HepG2 (cell line): Measurements from ENCODE around the gene EDEM3. TPM values are rescaled to one million over a fixed set of nuclear protein-coding genes. Genes with fewer than 3 reads are reported as not detected.

Experiments
- ATAC-seq: fragments of 200-7000 bp; cut with Tn5 transposase; 3 replicates; pipeline ENCODE4 v1.9.1; 2020; ENCODE audit warnings: mild to moderate bottlenecking, moderate library complexity
- BruUV-seq: library from RNA; stranded (reverse); fragments of 400-500 nt; replicated peaks from 2 replicates; lab custom pipeline; 2021; lab: Mats Ljungman, UMichigan
- CTCF ChIA-PET: fragments of 300-600 bp; formaldehyde crosslinking; extraction: SDS; loops from one replicate; lab custom pipeline; 2021; ENCODE audit warnings: low total read pairs, inconsistent platforms, low intra/inter-chr PET ratio; lab: Yijun Ruan, JAX
- POLR2A ChIA-PET: fragments of 350-600 bp; sonication (Branson Sonifier 250); formaldehyde crosslinking; loops from one replicate; lab custom pipeline; 2020; ENCODE audit warnings: antibody characterized with exemption, inconsistent platforms; lab: Yijun Ruan, JAX
- DNase-seq: peaks from one replicate; pipeline ENCODE4 v3.0.0-alpha.2; 2015; ENCODE audit warnings: low spot score
- FAIRE-seq: peaks from 3 replicates; lab custom pipeline; 2011; peaks lifted over from hg19 to GRCh38; lab: Jason Lieb, UNC
- H2AFZ ChIP-seq: one replicate; pipeline ENCODE4 v1.6.1; 2011; ENCODE audit warnings: low read length, inconsistent platforms
- H3K27ac ChIP-seq: fragments of 300-600 bp; 3 replicates; pipeline ENCODE4 v1.8.0; 2011; ENCODE audit warnings: mixed run types, mild to moderate bottlenecking, mixed read lengths, low read length, inconsistent platforms; ENCODE audit not compliant: insufficient read depth; ENCODE audit errors: extremely low read length
- H3K27me3 ChIP-seq, 2 experiments: fragments of 200-600 bp in 1 of 2; 2 replicates in 1 of 2; 3 replicates in 1 of 2; pipeline versions ENCODE4 v1.6.0 to v1.8.0; 2011; ENCODE audit warnings: low read length in 2 of 2, mild to moderate bottlenecking in 2 of 2, moderate library complexity in 2 of 2, inconsistent platforms in 1 of 2; ENCODE audit not compliant: insufficient read depth in 2 of 2, control insufficient read depth in 1 of 2
- H3K36me3 ChIP-seq, 2 experiments: fragments of 200-600 bp in 1 of 2; replicated peaks in 1 of 2; 2 replicates in 1 of 2; 3 replicates in 1 of 2; pipeline versions ENCODE4 v1.5.1 to v1.8.0; 2011; ENCODE audit warnings: low read length in 2 of 2, inconsistent platforms in 1 of 2; ENCODE audit not compliant: insufficient read depth in 2 of 2, control insufficient read depth in 1 of 2
- H3K4me1 ChIP-seq: 2 replicates; pipeline ENCODE4 v1.5.1; 2012; ENCODE audit warnings: low read length, inconsistent platforms; ENCODE audit not compliant: insufficient read depth
- H3K4me2 ChIP-seq: 2 replicates; pipeline ENCODE4 v1.6.0; 2011; ENCODE audit warnings: low read depth, low read length, inconsistent platforms
- H3K4me3 ChIP-seq, 3 experiments: fragments of 200-600 bp in 1 of 3; sonication (generic), shearing (Covaris generic) in 1 of 3; replicated peaks in 1 of 3; 2 replicates each; pipeline ENCODE4 v1.5.1; 2011 to 2016; ENCODE audit warnings: low read length in 3 of 3, inconsistent platforms in 2 of 3, low read depth in 2 of 3, mild to moderate bottlenecking in 2 of 3, control low read depth in 1 of 3, mixed read lengths in 1 of 3; ENCODE audit not compliant: insufficient read depth in 1 of 3
- H3K79me2 ChIP-seq: one replicate; pipeline ENCODE4 v1.6.1; 2011; ENCODE audit warnings: low read length, inconsistent platforms; ENCODE audit not compliant: insufficient read depth
- H3K9ac ChIP-seq: 2 replicates; pipeline ENCODE4 v1.6.0; 2011; ENCODE audit warnings: mild to moderate bottlenecking, low read depth, low read length, inconsistent platforms; ENCODE audit not compliant: insufficient read depth
- H3K9me3 ChIP-seq: 2 replicates; pipeline ENCODE4 v1.5.1; 2012; ENCODE audit warnings: mild to moderate bottlenecking, low read length
- H4K20me1 ChIP-seq: 2 replicates; pipeline ENCODE4 v1.6.0; 2011; ENCODE audit warnings: inconsistent platforms, mild to moderate bottlenecking, low read length, moderate library complexity; ENCODE audit not compliant: insufficient read depth
- GZF1 ChIP-seq: sonication (generic); formaldehyde crosslinking; IDR thresholded peaks from 2 replicates; pipeline ENCODE4 v1.5.1; 2020; ENCODE audit warnings: mild to moderate bottlenecking, missing genetic modification reagents
- KAT8 ChIP-seq: IDR thresholded peaks from 2 replicates; pipeline ENCODE4 v1.6.1; 2016; ENCODE audit warnings: missing genetic modification reagents, missing compliant biosample characterization
- NFYC ChIP-seq: IDR thresholded peaks from 2 replicates; pipeline ENCODE4 v1.6.1; 2016; ENCODE audit warnings: missing genetic modification reagents, missing compliant biosample characterization
- NR1H2 ChIP-seq: sonication (generic); formaldehyde crosslinking; IDR thresholded peaks from 2 replicates; pipeline ENCODE4 v1.8.1; 2022; ENCODE audit warnings: low read depth, missing genetic modification reagents, borderline replicate concordance
- REL ChIP-seq: sonication (generic); formaldehyde crosslinking; conservative IDR thresholded peaks from 2 replicates; pipeline ENCODE4 v1.8.0; 2022; ENCODE audit warnings: mild to moderate bottlenecking, missing genetic modification reagents, moderate library complexity
- SALL1 ChIP-seq: sonication (generic); formaldehyde crosslinking; IDR thresholded peaks from 2 replicates; pipeline ENCODE4 v1.8.0; 2022; ENCODE audit warnings: mild to moderate bottlenecking, missing genetic modification reagents
- ZNF235 ChIP-seq: sonication (generic); formaldehyde crosslinking; IDR thresholded peaks from 2 replicates; pipeline ENCODE4 v1.8.1; 2023; ENCODE audit warnings: mild to moderate bottlenecking, missing genetic modification reagents, borderline replicate concordance
- ZNF354B ChIP-seq: sonication (generic); formaldehyde crosslinking; IDR thresholded peaks from 2 replicates; pipeline ENCODE4 v1.8.0; 2022; ENCODE audit warnings: mild to moderate bottlenecking, missing genetic modification reagents
- ZNF446 ChIP-seq: sonication (generic); formaldehyde crosslinking; IDR thresholded peaks from 2 replicates; pipeline ENCODE4 v1.5.0; 2020; ENCODE audit warnings: mild to moderate bottlenecking, missing genetic modification reagents
- ZNF567 ChIP-seq: sonication (generic); formaldehyde crosslinking; IDR thresholded peaks from 2 replicates; pipeline ENCODE4 v1.8.1; 2023; ENCODE audit warnings: mild to moderate bottlenecking, missing genetic modification reagents, borderline replicate concordance
- ZNF83 ChIP-seq: sonication (generic); formaldehyde crosslinking; IDR thresholded peaks from 2 replicates; pipeline ENCODE4 v1.4.0; 2020; ENCODE audit warnings: missing genetic modification reagents, mild to moderate bottlenecking, borderline replicate concordance
- ZSCAN22 ChIP-seq: sonication (generic); formaldehyde crosslinking; IDR thresholded peaks from 2 replicates; pipeline ENCODE4 v1.4.0; 2020; ENCODE audit warnings: mild to moderate bottlenecking, missing genetic modification reagents
- WGBS: methylation state at CpG from one replicate; pipeline ENCODE4 v1.1.6; 2017; ENCODE audit warnings: low lambda C conversion rate; 5-methylcytosine and 5-hydroxymethylcytosine counted together
- in situ Hi-C: cut with HindIII; loops from 2 replicates; pipeline ENCODE4 v1.10.0; 2017; ENCODE audit warnings: low pct_unique_long_range_greater_than_20kb; ENCODE audit not compliant: extremely low pct_ligation_motif_present
- intact Hi-C: fragments of 100-400 bp; cut with micrococcal nuclease; formaldehyde crosslinking; loops from one replicate; pipeline ENCODE4 v1.10.0; 2022; ENCODE audit not compliant: unreplicated experiment
- polyA plus RNA-seq, 8 experiments: library from polyadenylated mRNA; depleted of rRNA in 3 of 8; stranded (reverse) in 7 of 8; unstranded in 1 of 8; fragments of >200 nt; fragmentation: Illumina TruSeq in 4 of 8; extraction: Trizol in 4 of 8; gene quantifications; 2 replicates each; pipeline versions ENCODE4 v1.2.1 to v1.2.3, GENCODE V29; 2011 to 2016; ENCODE audit warnings: low read depth in 4 of 8, missing spikeins in 1 of 8, mixed read lengths in 1 of 8; ENCODE audit not compliant: insufficient read depth in 1 of 8
- total RNA-seq, 5 experiments: library from RNA; depleted of rRNA; stranded (reverse); fragments of >200 nt; fragmentation: Illumina TruSeq; extraction: Trizol; gene quantifications; 2 replicates each; pipeline ENCODE4 v1.2.3, GENCODE V29; 2016; ENCODE audit warnings: low read depth in 1 of 5
- TF ChIP-seq, protein P1 (sequence below): sonication (generic); formaldehyde crosslinking; IDR thresholded peaks from 2 replicates; pipeline ENCODE4 v1.8.0; 2022; ENCODE audit warnings: mild to moderate bottlenecking, missing genetic modification reagents, moderate library complexity
- TF ChIP-seq, protein P2 (sequence below): sonication (generic); formaldehyde crosslinking; IDR thresholded peaks from 2 replicates; pipeline ENCODE4 v1.4.0; 2020; ENCODE audit warnings: missing genetic modification reagents, borderline replicate concordance
- TF ChIP-seq, protein P3 (sequence below): sonication (generic); formaldehyde crosslinking; IDR thresholded peaks from 2 replicates; pipeline ENCODE4 v1.4.0; 2020; ENCODE audit warnings: missing genetic modification reagents
- TF ChIP-seq, protein P4 (sequence below): sonication (generic); formaldehyde crosslinking; conservative IDR thresholded peaks from 2 replicates; pipeline ENCODE4 v1.4.0; 2020; ENCODE audit warnings: missing genetic modification reagents

Gene EDEM3
- total and polyA plus RNA-seq, 2 of the 13 experiments (the other 11 are each of a cell fraction or from before 2014, with no cell fraction given), result 13.1 to 18.2 TPM

DNA sequence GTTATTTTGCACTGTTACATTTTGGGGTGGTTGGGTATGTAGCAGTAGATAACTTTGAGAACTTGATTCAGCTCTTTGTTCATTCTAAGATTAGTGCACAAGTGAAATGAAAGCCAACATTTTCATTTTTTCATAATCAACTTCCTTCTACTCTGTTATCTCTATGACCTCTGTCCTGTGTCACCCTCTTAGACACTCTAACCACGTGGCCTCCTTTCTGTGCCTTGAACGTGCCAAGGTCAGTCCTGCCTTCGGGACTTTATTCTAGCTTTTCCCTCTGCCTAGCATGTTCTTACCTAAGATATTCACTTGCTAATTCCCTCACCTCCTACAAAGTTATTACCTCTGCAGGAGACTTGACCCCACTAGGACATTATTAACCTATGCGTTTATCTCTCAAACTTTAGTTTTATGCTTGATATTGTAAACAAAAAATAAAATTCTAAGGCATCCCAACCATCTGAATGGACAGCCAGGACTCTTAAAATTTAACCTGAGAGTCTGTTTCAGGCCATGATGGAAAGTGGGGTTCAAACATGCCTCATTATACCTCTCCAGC, 19.2 kb upstream of the EDEM3 start:
- POLR2A ChIA-PET, result no interaction called here
- H3K9ac ChIP-seq, result no peak overlapping the region
- WGBS, result 24% methylated on average over 4 of the region's 4 CpGs

More for the DNA sequence above, 19.2 kb upstream of the EDEM3 start:
- H3K9me3 ChIP-seq, result no peaks in the 10 kb centered on the region
- H3K79me2 ChIP-seq, result no peaks in the 10 kb centered on the region
- CTCF ChIA-PET, result no interaction called here
- TF ChIP-seq ZNF567 (CRISPR knock-in tag), result no peak
- TF ChIP-seq ZNF83 (CRISPR knock-in tag), result no peak
- no peak for TF ChIP-seq SALL1
- no peak for TF ChIP-seq NFYC (CRISPR knock-in tag)
- TF ChIP-seq, protein P1, sequence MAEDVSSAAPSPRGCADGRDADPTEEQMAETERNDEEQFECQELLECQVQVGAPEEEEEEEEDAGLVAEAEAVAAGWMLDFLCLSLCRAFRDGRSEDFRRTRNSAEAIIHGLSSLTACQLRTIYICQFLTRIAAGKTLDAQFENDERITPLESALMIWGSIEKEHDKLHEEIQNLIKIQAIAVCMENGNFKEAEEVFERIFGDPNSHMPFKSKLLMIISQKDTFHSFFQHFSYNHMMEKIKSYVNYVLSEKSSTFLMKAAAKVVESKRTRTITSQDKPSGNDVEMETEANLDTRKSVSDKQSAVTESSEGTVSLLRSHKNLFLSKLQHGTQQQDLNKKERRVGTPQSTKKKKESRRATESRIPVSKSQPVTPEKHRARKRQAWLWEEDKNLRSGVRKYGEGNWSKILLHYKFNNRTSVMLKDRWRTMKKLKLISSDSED, result no peak
- TF ChIP-seq GZF1 (CRISPR knock-in tag), result no peak
- TF ChIP-seq NR1H2 (CRISPR knock-in tag), result no peak
- no peak for TF ChIP-seq ZNF235 (CRISPR knock-in tag)
- no peak for TF ChIP-seq ZSCAN22
- TF ChIP-seq, protein P2, sequence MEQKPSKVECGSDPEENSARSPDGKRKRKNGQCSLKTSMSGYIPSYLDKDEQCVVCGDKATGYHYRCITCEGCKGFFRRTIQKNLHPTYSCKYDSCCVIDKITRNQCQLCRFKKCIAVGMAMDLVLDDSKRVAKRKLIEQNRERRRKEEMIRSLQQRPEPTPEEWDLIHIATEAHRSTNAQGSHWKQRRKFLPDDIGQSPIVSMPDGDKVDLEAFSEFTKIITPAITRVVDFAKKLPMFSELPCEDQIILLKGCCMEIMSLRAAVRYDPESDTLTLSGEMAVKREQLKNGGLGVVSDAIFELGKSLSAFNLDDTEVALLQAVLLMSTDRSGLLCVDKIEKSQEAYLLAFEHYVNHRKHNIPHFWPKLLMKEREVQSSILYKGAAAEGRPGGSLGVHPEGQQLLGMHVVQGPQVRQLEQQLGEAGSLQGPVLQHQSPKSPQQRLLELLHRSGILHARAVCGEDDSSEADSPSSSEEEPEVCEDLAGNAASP, result no peak
- no peak for TF ChIP-seq ZNF354B (CRISPR knock-in tag)
- no peak for TF ChIP-seq ZNF446 (CRISPR knock-in tag)
- TF ChIP-seq, protein P3, sequence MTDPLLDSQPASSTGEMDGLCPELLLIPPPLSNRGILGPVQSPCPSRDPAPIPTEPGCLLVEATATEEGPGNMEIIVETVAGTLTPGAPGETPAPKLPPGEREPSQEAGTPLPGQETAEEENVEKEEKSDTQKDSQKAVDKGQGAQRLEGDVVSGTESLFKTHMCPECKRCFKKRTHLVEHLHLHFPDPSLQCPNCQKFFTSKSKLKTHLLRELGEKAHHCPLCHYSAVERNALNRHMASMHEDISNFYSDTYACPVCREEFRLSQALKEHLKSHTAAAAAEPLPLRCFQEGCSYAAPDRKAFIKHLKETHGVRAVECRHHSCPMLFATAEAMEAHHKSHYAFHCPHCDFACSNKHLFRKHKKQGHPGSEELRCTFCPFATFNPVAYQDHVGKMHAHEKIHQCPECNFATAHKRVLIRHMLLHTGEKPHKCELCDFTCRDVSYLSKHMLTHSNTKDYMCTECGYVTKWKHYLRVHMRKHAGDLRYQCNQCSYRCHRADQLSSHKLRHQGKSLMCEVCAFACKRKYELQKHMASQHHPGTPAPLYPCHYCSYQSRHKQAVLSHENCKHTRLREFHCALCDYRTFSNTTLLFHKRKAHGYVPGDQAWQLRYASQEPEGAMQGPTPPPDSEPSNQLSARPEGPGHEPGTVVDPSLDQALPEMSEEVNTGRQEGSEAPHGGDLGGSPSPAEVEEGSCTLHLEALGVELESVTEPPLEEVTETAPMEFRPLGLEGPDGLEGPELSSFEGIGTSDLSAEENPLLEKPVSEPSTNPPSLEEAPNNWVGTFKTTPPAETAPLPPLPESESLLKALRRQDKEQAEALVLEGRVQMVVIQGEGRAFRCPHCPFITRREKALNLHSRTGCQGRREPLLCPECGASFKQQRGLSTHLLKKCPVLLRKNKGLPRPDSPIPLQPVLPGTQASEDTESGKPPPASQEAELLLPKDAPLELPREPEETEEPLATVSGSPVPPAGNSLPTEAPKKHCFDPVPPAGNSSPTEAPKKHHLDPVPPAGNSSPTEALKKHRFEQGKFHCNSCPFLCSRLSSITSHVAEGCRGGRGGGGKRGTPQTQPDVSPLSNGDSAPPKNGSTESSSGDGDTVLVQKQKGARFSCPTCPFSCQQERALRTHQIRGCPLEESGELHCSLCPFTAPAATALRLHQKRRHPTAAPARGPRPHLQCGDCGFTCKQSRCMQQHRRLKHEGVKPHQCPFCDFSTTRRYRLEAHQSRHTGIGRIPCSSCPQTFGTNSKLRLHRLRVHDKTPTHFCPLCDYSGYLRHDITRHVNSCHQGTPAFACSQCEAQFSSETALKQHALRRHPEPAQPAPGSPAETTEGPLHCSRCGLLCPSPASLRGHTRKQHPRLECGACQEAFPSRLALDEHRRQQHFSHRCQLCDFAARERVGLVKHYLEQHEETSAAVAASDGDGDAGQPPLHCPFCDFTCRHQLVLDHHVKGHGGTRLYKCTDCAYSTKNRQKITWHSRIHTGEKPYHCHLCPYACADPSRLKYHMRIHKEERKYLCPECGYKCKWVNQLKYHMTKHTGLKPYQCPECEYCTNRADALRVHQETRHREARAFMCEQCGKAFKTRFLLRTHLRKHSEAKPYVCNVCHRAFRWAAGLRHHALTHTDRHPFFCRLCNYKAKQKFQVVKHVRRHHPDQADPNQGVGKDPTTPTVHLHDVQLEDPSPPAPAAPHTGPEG (CRISPR knock-in tag), result no peak
- TF ChIP-seq, protein P4, sequence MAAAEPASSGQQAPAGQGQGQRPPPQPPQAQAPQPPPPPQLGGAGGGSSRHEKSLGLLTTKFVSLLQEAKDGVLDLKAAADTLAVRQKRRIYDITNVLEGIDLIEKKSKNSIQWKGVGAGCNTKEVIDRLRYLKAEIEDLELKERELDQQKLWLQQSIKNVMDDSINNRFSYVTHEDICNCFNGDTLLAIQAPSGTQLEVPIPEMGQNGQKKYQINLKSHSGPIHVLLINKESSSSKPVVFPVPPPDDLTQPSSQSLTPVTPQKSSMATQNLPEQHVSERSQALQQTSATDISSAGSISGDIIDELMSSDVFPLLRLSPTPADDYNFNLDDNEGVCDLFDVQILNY (CRISPR knock-in tag), result no peak
- no peak for TF ChIP-seq KAT8
- TF ChIP-seq REL (CRISPR knock-in tag), result no peak
- intact Hi-C loops (no loop called here), in situ Hi-C loops (no loop called here)
- H3K36me3 ChIP-seq, result no peaks in the 10 kb centered on the region
- no peak for ATAC-seq
- H3K27me3 ChIP-seq, result no peaks in the 10 kb centered on the region; a peak in 2 of 5 replicates
- no peak overlapping the region for H3K4me3 ChIP-seq
- H3K4me2 ChIP-seq, result no peak overlapping the region
- no peak overlapping the region for H3K27ac ChIP-seq
- no peak for FAIRE-seq
- no peak overlapping the region for H2AFZ ChIP-seq
- BruUV-seq, result no TSS peak
- H3K4me1 ChIP-seq, result 0 out of 2 replicates have a peak, but pooled peaks cover 6% of the 10 kb centered on the region
- H4K20me1 ChIP-seq, result no peaks in the 10 kb centered on the region
- no peak for DNase-seq
